HepG2 (cell line): ENCODE data around the gene MPV17L.

Source experiments
- FOXA1 ChIP-seq, 2 experiments: fragments of 450-650 bp in 1 of 2; sonication (generic) in 1 of 2; formaldehyde crosslinking in 1 of 2; IDR thresholded peaks; 2 replicates each; pipeline versions ENCODE4 v1.4.0 to v1.6.1; 2016 to 2020; ENCODE audit warnings: missing genetic modification reagents in 1 of 2
- IRF9 ChIP-seq: sonication (generic); formaldehyde crosslinking; IDR thresholded peaks from 2 replicates; pipeline ENCODE4 v1.8.0; 2022; ENCODE audit warnings: missing genetic modification reagents, mild to moderate bottlenecking, borderline replicate concordance
- NR2F6 ChIP-seq, 2 experiments: IDR thresholded peaks; 2 replicates each; pipeline ENCODE4 v1.6.1; 2016; ENCODE audit warnings: antibody characterized with exemption in 1 of 2, mild to moderate bottlenecking in 1 of 2
- SPEN ChIP-seq: sonication (generic); formaldehyde crosslinking; IDR thresholded peaks from 2 replicates; pipeline ENCODE4 v1.5.1; 2020; ENCODE audit warnings: low read depth, mild to moderate bottlenecking, missing genetic modification reagents
- TOE1 ChIP-seq: sonication (generic); formaldehyde crosslinking; IDR thresholded peaks from 2 replicates; pipeline ENCODE4 v1.4.0; 2020; ENCODE audit warnings: mild to moderate bottlenecking, missing genetic modification reagents
- XBP1 ChIP-seq: sonication (generic); formaldehyde crosslinking; IDR thresholded peaks from 2 replicates; pipeline ENCODE4 v1.5.0; 2020; ENCODE audit warnings: missing genetic modification reagents
- TF ChIP-seq, protein P1 (sequence below): sonication (generic); formaldehyde crosslinking; IDR thresholded peaks from 2 replicates; pipeline ENCODE4 v1.4.0; 2020; ENCODE audit warnings: missing genetic modification reagents, borderline replicate concordance
- TF ChIP-seq, protein P2 (sequence below): IDR thresholded peaks from 2 replicates; pipeline ENCODE4 v1.6.1; 2016; ENCODE audit warnings: missing compliant biosample characterization, missing genetic modification reagents, borderline replicate concordance

- TF ChIP-seq FOXA1 (IDR thresholded peaks at IDR 0.05) (no peak), FOXA1 (CRISPR knock-in tag; IDR thresholded peaks at IDR 0.05) (no peak), IRF9 (CRISPR knock-in tag) (no peak), SPEN (CRISPR knock-in tag) (no peak), XBP1 (no peak), TOE1 (CRISPR knock-in tag) (no peak), NR2F6 (IDR thresholded peaks at IDR 0.05) (no peak), NR2F6 (CRISPR knock-in tag; IDR thresholded peaks at IDR 0.05) (no peak)
- TF ChIP-seq, protein P1, sequence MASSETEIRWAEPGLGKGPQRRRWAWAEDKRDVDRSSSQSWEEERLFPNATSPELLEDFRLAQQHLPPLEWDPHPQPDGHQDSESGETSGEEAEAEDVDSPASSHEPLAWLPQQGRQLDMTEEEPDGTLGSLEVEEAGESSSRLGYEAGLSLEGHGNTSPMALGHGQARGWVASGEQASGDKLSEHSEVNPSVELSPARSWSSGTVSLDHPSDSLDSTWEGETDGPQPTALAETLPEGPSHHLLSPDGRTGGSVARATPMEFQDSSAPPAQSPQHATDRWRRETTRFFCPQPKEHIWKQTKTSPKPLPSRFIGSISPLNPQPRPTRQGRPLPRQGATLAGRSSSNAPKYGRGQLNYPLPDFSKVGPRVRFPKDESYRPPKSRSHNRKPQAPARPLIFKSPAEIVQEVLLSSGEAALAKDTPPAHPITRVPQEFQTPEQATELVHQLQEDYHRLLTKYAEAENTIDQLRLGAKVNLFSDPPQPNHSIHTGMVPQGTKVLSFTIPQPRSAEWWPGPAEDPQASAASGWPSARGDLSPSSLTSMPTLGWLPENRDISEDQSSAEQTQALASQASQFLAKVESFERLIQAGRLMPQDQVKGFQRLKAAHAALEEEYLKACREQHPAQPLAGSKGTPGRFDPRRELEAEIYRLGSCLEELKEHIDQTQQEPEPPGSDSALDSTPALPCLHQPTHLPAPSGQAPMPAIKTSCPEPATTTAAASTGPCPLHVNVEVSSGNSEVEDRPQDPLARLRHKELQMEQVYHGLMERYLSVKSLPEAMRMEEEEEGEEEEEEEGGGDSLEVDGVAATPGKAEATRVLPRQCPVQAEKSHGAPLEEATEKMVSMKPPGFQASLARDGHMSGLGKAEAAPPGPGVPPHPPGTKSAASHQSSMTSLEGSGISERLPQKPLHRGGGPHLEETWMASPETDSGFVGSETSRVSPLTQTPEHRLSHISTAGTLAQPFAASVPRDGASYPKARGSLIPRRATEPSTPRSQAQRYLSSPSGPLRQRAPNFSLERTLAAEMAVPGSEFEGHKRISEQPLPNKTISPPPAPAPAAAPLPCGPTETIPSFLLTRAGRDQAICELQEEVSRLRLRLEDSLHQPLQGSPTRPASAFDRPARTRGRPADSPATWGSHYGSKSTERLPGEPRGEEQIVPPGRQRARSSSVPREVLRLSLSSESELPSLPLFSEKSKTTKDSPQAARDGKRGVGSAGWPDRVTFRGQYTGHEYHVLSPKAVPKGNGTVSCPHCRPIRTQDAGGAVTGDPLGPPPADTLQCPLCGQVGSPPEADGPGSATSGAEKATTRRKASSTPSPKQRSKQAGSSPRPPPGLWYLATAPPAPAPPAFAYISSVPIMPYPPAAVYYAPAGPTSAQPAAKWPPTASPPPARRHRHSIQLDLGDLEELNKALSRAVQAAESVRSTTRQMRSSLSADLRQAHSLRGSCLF (CRISPR knock-in tag), result no peak
- TF ChIP-seq, protein P2, sequence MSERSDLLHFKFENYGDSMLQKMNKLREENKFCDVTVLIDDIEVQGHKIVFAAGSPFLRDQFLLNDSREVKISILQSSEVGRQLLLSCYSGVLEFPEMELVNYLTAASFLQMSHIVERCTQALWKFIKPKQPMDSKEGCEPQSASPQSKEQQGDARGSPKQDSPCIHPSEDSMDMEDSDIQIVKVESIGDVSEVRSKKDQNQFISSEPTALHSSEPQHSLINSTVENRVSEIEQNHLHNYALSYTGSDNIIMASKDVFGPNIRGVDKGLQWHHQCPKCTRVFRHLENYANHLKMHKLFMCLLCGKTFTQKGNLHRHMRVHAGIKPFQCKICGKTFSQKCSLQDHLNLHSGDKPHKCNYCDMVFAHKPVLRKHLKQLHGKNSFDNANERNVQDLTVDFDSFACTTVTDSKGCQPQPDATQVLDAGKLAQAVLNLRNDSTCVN (CRISPR knock-in tag), result no peak
These were observed 64.2 kb downstream of the MPV17L start for GRCh38 chr16:15459791-15460190.
